HEK293 (cell line): ENCODE data around the gene SLIT1.

Experiments used
- HOXA7 ChIP-seq: sonication (generic); formaldehyde crosslinking; IDR thresholded peaks from 2 replicates; pipeline ENCODE4 v1.8.1; 2022; ENCODE audit warnings: missing genetic modification reagents, borderline replicate concordance
- SCRT1 ChIP-seq: fragments of 450-650 bp; formaldehyde crosslinking; IDR thresholded peaks from 2 replicates; pipeline ENCODE4 v1.5.1; 2016; ENCODE audit warnings: missing biosample characterization, missing genetic modification characterization, borderline replicate concordance
- ZIC2 ChIP-seq: fragments of 450-650 bp; formaldehyde crosslinking; IDR thresholded peaks from 2 replicates; pipeline ENCODE4 v1.5.1; 2016; ENCODE audit warnings: missing biosample characterization, missing genetic modification characterization
- ZNF473 ChIP-seq: fragments of 450-650 bp; formaldehyde crosslinking; IDR thresholded peaks from 2 replicates; pipeline ENCODE4 v1.5.1; 2017; ENCODE audit warnings: missing biosample characterization, missing genetic modification characterization
- ZNF670 ChIP-seq: fragments of 450-650 bp; formaldehyde crosslinking; IDR thresholded peaks from 2 replicates; pipeline ENCODE4 v1.5.1; 2016; ENCODE audit warnings: missing biosample characterization, missing genetic modification characterization, low read depth

- TF ChIP-seq SCRT1 (tag by site-specific recombination) = no peak
- TF ChIP-seq ZIC2 (tag by site-specific recombination) = no peak
- no peak for TF ChIP-seq HOXA7 (CRISPR knock-in tag)
- no peak for TF ChIP-seq ZNF473 (tag by site-specific recombination)
- TF ChIP-seq ZNF670 (tag by site-specific recombination) = no peak
These were observed 811 bp downstream of the SLIT1 start for GRCh38 chr10:97184971-97185325.
